ENCODE measurements around the gene TMED7. TPM values are rescaled to one million over a fixed set of nuclear protein-coding genes. Genes with fewer than 3 reads are reported as not detected.

Gene TMED7
- total RNA-seq, 1 experiment from 2014 or later = 86.5 TPM

DNA sequence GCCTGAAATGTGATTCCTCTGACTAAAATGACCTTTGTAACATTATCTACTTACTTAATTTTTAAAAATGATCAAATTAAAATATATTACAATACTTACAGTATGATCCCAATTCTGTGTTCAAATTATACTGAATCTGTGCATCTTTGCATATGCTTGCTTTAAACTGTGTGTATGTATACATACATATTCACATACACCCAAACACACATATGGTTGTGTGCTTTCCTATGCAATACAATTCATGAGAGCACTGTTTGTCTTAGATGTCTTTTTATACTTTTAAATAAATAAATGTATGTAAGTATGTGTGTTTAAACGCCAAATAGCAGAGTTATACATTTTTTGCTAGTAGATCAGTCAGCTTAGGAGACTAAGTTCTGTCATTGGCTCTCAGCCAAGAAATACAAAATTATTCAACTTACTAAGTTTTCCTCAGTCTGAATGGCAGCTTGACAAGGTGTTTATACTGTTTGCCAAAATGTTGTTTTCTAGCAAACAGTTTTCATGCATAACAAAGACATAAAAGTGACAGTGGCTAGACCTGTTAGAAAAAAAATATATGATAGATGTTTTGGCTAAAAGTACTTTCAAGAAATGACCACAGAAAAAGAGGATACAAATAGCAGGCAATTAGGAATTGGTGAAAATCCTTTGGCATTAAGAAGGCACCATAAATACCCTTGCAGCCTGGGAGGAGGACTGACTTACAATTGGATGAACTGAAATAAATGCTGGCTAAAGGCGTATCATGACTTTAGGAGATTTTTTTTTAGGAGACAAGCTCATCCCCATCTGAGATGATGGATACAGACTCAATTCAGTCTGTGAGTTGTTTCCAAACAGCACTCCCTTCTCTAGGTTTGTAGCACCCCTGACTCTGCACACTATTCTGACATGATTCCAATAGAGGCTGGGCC, 31.4 kb downstream of the TMED7 start (continued):
- TF ChIP-seq TEAD1 (CRISPR knock-in tag; IDR thresholded peaks at IDR 0.05) (no peak), MYBL2 (CRISPR knock-in tag; IDR thresholded peaks at IDR 0.05) (no peak), NR1H2 (CRISPR knock-in tag; IDR thresholded peaks at IDR 0.05) (no peak), OVOL2 (CRISPR knock-in tag; IDR thresholded peaks at IDR 0.05; ENCODE audit: borderline replicate concordance) (no peak), ATF1 (CRISPR knock-in tag; IDR thresholded peaks at IDR 0.05) (no peak), ZNF317 (CRISPR knock-in tag; IDR thresholded peaks at IDR 0.05; ENCODE audit: borderline replicate concordance, low read depth) (no peak)
- TF ChIP-seq, protein P1, sequence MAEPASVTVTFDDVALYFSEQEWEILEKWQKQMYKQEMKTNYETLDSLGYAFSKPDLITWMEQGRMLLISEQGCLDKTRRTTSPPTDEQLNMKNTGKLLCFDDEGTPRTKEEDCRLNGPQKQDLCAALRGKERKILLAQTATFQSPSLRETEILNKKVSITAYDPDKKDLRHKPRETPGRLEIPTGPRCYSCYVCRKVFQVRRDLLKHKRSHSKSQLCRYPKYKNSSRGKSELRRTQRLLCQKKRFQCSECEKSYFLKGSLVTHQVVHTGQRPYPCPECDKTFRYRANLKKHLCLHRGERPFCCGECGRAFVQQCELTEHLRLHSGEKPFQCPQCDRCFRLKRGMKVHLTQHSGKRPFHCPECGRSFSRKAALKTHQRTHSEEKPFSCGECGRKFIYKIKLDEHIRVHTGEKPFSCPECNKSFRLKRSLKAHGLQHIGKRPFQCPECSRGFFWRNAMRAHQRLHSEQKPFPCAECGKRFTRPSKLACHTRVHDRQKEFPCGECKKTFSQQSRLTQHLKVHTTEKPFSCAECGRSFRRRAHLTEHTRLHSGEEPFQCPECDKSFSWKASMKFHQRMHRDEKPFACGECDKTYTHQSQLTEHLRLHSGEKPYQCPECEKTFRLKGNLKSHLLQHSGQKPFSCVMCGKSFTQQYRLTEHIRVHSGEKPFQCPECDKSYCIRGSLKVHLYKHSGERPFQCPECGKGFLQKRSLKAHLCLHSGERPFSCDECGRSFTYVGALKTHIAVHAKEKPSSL (CRISPR knock-in tag; conservative IDR thresholded peaks at IDR 0.05) = no peak
- TF ChIP-seq, protein P2, sequence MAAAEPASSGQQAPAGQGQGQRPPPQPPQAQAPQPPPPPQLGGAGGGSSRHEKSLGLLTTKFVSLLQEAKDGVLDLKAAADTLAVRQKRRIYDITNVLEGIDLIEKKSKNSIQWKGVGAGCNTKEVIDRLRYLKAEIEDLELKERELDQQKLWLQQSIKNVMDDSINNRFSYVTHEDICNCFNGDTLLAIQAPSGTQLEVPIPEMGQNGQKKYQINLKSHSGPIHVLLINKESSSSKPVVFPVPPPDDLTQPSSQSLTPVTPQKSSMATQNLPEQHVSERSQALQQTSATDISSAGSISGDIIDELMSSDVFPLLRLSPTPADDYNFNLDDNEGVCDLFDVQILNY (CRISPR knock-in tag; IDR thresholded peaks at IDR 0.05) = no peak

DNA sequence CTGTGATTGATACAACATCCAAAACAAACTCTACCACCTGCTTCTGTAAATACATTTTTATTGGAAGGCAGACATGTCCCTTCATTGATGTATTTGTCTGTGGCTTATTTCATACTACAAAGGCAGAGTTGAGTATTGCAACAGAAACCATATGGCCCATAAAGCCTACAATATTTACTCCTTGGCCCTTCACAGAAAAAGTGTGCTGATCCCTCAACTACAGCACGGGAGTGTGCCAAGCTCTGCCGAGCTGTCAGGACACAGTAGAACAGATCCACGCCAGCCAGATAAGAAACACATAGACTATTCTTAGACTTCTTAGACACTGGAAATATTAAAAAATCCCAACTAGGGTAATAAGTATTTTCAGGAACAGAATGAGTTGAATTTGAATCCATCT, 36.8 kb downstream of the TMED7 start:
- Mint-ChIP-seq H3K4me3 (no peak overlapping the region), H3K27ac (no peak overlapping the region), H3K9me3 (no peaks in the 10 kb centered on the region), H3K27me3 (ENCODE audit: low read depth) (no peaks in the 10 kb centered on the region), H3K36me3 (no peaks in the 10 kb centered on the region), H3K4me1 (no peaks in the 10 kb centered on the region)
- POLR2A ChIA-PET = no interaction called here
- no peak for ATAC-seq
- no peak for DNase-seq (ENCODE audit: low spot score)
- CTCF ChIA-PET = interaction anchor here (1.0 kb wide), 1 partner anchor 277 kb away, joined by 3 read pairs; no protein-coding TSS in a partner anchor
- TF ChIP-seq GTF2I (CRISPR knock-in tag; conservative IDR thresholded peaks at IDR 0.05) = no peak
- no peak for TF ChIP-seq MYBL2 (CRISPR knock-in tag; IDR thresholded peaks at IDR 0.05)
- no peak for TF ChIP-seq RORB (CRISPR knock-in tag; IDR thresholded peaks at IDR 0.05)
- TF ChIP-seq ZNF121 (CRISPR knock-in tag; IDR thresholded peaks at IDR 0.05) = no peak
- TF ChIP-seq, protein P3, sequence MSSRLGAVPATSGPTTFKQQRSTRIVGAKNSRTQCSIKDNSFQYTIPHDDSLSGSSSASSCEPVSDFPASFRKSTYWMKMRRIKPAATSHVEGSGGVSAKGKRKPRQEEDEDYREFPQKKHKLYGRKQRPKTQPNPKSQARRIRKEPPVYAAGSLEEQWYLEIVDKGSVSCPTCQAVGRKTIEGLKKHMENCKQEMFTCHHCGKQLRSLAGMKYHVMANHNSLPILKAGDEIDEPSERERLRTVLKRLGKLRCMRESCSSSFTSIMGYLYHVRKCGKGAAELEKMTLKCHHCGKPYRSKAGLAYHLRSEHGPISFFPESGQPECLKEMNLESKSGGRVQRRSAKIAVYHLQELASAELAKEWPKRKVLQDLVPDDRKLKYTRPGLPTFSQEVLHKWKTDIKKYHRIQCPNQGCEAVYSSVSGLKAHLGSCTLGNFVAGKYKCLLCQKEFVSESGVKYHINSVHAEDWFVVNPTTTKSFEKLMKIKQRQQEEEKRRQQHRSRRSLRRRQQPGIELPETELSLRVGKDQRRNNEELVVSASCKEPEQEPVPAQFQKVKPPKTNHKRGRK (CRISPR knock-in tag; IDR thresholded peaks at IDR 0.05; ENCODE audit: borderline replicate concordance) = no peak
- TF ChIP-seq, protein P4, sequence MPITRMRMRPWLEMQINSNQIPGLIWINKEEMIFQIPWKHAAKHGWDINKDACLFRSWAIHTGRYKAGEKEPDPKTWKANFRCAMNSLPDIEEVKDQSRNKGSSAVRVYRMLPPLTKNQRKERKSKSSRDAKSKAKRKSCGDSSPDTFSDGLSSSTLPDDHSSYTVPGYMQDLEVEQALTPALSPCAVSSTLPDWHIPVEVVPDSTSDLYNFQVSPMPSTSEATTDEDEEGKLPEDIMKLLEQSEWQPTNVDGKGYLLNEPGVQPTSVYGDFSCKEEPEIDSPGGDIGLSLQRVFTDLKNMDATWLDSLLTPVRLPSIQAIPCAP (CRISPR knock-in tag; IDR thresholded peaks at IDR 0.05) = no peak
- TF ChIP-seq NFATC4 (CRISPR knock-in tag; IDR thresholded peaks at IDR 0.05) = no peak
- TF ChIP-seq JUN (CRISPR knock-in tag; IDR thresholded peaks at IDR 0.05) = no peak
- TF ChIP-seq ZNF317 (CRISPR knock-in tag; IDR thresholded peaks at IDR 0.05; ENCODE audit: borderline replicate concordance, low read depth) = no peak
- no peak for TF ChIP-seq KAT7 (CRISPR knock-in tag; IDR thresholded peaks at IDR 0.05; ENCODE audit: borderline replicate concordance)
- no peak for TF ChIP-seq TCF7 (CRISPR knock-in tag; IDR thresholded peaks at IDR 0.05; ENCODE audit: low read depth)
- TF ChIP-seq, protein P5, sequence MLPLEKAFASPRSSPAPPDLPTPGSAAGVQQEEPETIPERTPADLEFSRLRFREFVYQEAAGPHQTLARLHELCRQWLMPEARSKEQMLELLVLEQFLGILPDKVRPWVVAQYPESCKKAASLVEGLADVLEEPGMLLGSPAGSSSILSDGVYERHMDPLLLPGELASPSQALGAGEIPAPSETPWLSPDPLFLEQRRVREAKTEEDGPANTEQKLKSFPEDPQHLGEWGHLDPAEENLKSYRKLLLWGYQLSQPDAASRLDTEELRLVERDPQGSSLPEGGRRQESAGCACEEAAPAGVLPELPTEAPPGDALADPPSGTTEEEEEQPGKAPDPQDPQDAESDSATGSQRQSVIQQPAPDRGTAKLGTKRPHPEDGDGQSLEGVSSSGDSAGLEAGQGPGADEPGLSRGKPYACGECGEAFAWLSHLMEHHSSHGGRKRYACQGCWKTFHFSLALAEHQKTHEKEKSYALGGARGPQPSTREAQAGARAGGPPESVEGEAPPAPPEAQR (CRISPR knock-in tag; IDR thresholded peaks at IDR 0.05) = no peak
- TF ChIP-seq, protein P6, sequence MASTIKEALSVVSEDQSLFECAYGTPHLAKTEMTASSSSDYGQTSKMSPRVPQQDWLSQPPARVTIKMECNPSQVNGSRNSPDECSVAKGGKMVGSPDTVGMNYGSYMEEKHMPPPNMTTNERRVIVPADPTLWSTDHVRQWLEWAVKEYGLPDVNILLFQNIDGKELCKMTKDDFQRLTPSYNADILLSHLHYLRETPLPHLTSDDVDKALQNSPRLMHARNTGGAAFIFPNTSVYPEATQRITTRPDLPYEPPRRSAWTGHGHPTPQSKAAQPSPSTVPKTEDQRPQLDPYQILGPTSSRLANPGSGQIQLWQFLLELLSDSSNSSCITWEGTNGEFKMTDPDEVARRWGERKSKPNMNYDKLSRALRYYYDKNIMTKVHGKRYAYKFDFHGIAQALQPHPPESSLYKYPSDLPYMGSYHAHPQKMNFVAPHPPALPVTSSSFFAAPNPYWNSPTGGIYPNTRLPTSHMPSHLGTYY (CRISPR knock-in tag; IDR thresholded peaks at IDR 0.05) = no peak
- TF ChIP-seq NR1H2 (CRISPR knock-in tag; IDR thresholded peaks at IDR 0.05) = no peak
- TF ChIP-seq, protein P7, sequence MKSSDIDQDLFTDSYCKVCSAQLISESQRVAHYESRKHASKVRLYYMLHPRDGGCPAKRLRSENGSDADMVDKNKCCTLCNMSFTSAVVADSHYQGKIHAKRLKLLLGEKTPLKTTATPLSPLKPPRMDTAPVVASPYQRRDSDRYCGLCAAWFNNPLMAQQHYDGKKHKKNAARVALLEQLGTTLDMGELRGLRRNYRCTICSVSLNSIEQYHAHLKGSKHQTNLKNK (CRISPR knock-in tag; IDR thresholded peaks at IDR 0.05) = no peak
- TF ChIP-seq TP53 (CRISPR knock-in tag; IDR thresholded peaks at IDR 0.05) = no peak
- no peak for TF ChIP-seq ZNF416 (CRISPR knock-in tag; IDR thresholded peaks at IDR 0.05)
- TF ChIP-seq, protein P8, sequence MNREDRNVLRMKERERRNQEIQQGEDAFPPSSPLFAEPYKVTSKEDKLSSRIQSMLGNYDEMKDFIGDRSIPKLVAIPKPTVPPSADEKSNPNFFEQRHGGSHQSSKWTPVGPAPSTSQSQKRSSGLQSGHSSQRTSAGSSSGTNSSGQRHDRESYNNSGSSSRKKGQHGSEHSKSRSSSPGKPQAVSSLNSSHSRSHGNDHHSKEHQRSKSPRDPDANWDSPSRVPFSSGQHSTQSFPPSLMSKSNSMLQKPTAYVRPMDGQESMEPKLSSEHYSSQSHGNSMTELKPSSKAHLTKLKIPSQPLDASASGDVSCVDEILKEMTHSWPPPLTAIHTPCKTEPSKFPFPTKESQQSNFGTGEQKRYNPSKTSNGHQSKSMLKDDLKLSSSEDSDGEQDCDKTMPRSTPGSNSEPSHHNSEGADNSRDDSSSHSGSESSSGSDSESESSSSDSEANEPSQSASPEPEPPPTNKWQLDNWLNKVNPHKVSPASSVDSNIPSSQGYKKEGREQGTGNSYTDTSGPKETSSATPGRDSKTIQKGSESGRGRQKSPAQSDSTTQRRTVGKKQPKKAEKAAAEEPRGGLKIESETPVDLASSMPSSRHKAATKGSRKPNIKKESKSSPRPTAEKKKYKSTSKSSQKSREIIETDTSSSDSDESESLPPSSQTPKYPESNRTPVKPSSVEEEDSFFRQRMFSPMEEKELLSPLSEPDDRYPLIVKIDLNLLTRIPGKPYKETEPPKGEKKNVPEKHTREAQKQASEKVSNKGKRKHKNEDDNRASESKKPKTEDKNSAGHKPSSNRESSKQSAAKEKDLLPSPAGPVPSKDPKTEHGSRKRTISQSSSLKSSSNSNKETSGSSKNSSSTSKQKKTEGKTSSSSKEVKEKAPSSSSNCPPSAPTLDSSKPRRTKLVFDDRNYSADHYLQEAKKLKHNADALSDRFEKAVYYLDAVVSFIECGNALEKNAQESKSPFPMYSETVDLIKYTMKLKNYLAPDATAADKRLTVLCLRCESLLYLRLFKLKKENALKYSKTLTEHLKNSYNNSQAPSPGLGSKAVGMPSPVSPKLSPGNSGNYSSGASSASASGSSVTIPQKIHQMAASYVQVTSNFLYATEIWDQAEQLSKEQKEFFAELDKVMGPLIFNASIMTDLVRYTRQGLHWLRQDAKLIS (CRISPR knock-in tag; IDR thresholded peaks at IDR 0.05; ENCODE audit: borderline replicate concordance) = no peak
